ENCODE data around the gene TRPT1.
"Not testable (repeated sequence)": the region's sequence is repeated elsewhere in the genome, so short reads cannot be mapped to it uniquely, and the experiment has no call there.

Gene TRPT1

GRCh38 chr11:64258356-64258755, 32.4 kb upstream of the TRPT1 start:
- no peak for DNase-seq

- no peak for DNase-seq
These were observed 30.3 kb upstream of the TRPT1 start for GRCh38 chr11:64256300-64256699.

- DNase-seq, result no peak
These were observed 29.4 kb upstream of the TRPT1 start for GRCh38 chr11:64255135-64256128.

GRCh38 chr11:64254326-64254725, 28.3 kb upstream of the TRPT1 start:
- no peak for DNase-seq

DNA sequence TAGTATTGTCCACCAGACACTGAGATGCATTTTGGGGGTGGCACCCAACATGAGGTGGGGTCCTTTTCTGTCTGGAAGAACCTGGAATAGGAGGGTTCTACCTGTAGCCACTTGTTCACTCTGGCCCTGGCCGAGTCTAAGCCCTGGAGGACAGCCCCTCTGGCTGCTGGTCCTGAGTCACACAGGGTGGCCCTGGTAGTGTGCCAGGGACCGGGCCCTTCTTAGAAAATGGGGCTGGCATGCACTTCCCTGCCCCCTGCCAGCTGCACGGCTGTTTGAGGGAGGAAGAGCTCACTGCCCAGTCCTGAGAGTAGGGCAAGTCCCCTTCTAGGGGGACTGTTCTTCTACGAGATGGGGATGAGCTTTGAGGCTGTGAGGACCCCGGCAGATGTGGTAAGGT, 27.5 kb upstream of the TRPT1 start:
- peak in 9 of 14 donors; percentile 28 to 80 (median 53) for DNase-seq

DNA sequence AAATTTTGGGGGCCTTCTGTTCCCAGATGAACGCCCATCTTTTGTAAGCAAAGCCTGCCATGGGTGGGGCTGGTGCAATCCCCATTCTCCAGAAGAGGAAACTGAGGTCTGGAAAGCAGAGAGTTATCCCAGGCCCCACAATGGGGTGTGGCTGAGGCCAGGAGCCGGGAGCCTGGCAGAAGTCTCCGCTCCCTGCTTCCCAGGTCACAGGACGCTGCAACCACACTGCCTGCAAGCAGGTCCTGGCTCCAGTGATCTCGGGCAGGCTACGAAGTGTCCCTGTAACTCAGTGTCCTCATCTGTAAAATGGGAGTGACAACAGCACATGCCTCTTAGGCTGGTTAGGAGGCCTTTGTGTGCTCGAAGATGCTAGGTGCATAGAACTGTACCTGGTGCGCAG, 27.1 kb upstream of the TRPT1 start:
- DNase-seq, result no peak

DNA sequence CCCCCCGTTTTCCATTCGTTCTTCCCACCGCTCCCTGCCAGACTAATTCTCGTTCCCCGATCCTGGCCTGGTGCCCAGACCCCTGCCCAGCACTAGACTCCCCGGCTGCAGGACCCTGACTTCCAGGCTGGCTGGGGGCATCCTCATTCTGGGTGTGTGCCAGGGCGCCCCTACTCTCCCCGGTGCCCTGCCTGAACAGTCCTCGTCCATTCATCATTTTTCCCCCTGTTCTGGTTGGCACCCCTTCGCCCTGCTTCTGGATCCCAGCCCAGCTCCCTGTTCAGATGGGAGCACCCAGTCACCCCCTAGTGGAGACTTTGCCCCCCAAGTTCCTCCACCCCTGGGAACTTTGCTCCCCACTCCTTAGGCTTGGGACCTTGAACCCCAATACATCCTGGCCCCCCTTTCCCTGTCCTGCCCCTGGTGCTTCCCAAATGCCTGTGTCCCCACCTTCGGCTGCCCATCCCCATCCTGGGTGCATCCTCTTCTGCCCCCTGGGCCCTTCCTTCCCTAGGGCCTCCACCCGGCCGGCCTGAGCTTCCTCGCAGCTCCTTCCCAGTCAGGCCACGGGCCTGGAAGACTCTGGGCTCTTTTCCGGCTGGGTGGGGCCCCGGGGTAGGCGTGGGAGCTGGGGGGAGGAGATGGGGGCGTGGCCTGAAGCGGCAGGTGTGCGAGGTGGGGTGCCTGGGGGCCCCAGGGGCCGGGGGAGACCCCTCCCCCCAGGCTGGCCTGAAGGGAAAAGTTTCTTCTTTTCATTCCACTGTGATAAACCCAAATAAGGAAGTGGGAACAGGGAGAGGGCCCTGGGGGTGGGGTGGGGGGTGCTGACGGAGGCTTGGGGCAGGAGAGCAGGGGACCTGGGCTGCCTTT, 26.3 kb upstream of the TRPT1 start:
- DNase-seq, result no peak

GRCh38 chr11:64251753-64252002, 25.7 kb upstream of the TRPT1 start:
- no peak for DNase-seq

GRCh38 chr11:64251016-64251752, 25.2 kb upstream of the TRPT1 start, which contains the start of gene PLCB3:
PLCB3 (plus strand) TSS chr11:64251530; CDS start chr11:64251650, 120 bp downstream.
- peak in 8 of 14 donors; percentile 19 to 80 (median 43) for DNase-seq

GRCh38 chr11:64250415-64251015, 24.5 kb upstream of the TRPT1 start:
- DNase-seq, result no peak

- no peak for DNase-seq
These were observed 23.8 kb upstream of the TRPT1 start for GRCh38 chr11:64249563-64250414.

DNA sequence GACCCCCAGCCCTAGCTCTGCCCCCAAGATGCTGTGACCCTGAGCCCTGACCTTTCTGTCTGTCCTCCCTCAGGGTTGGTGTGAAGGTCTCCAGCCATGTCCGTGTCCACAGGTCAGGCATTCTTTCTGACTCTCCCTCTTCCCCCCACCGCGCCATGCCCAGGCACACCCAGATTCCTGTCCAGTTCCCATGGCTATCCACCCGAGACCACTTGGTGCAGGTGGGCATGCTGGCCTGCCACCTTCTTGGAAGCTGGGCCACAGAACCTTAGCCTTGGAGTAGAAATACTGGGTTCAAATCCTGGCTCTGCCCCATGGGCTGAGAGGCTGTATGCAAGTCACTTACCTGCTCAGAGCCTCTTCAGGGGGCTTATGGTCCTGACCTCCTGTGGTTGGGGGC, 23.1 kb upstream of the TRPT1 start:
- DNase-seq, result no peak

GRCh38 chr11:64248578-64248977, 22.6 kb upstream of the TRPT1 start:
- no peak for DNase-seq

DNA sequence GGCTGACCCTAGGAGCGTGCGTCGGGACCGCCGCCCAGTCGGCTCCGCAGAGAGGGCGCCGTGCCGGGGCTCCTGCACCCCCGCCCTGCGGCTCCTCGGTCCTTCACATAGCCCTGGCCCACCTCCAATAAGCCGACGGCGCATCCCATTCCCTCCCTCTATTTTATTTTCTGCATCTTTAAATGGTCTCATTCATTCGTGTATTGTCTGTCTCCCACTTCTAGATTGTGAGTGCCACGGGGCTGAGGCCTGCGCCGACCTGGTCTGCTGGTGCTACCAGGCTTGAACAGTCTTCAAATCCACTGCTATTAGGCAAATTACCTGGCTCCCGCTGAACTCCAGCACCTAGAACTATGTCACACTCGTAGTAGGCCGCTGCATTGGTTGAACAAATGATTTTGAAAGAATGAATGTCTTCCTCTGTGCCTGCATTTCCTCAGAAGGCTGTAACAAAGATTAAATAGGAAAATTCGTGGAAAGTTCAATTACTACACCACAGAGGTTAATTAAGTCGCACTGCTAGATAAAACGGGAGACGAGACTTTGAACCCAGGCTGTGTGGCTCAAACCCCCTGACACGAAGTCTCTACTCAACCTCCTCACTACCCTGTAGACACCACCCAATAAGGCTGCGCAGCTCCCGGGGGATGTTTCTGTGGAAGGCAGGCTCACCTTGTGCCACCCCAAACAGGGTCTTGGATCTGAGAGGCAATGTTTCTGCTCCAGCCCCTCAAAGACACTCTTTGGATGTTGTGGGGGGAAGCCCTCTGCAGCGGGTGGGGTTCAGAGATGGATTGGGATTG, 21.9 kb upstream of the TRPT1 start:
- peak in 2 of 14 donors; percentile 53 to 57 for DNase-seq

GRCh38 chr11:64246871-64247728, 21.1 kb upstream of the TRPT1 start, which contains the start of gene PPP1R14B:
PPP1R14B (minus strand) TSS chr11:64246943; CDS start chr11:64246673, 270 bp downstream.
- DNase-seq, result peak in 13 of 14 donors; percentile 67 to 89 (median 73)

DNA sequence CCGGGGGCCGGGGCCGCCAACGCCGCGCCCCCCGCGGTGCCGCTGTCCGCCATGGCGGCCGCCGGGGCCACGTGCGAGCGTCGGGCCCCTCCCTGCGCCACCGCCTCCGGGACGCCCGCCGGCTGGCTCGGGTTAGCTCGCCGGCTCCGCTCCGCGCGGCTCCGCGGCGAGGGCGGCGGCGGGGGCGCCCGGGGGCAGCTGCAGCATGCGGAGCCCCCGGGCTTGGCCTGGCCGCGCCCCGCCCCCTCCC, 20.6 kb upstream of the TRPT1 start:
- DNase-seq, result not testable (repeated sequence)

DNA sequence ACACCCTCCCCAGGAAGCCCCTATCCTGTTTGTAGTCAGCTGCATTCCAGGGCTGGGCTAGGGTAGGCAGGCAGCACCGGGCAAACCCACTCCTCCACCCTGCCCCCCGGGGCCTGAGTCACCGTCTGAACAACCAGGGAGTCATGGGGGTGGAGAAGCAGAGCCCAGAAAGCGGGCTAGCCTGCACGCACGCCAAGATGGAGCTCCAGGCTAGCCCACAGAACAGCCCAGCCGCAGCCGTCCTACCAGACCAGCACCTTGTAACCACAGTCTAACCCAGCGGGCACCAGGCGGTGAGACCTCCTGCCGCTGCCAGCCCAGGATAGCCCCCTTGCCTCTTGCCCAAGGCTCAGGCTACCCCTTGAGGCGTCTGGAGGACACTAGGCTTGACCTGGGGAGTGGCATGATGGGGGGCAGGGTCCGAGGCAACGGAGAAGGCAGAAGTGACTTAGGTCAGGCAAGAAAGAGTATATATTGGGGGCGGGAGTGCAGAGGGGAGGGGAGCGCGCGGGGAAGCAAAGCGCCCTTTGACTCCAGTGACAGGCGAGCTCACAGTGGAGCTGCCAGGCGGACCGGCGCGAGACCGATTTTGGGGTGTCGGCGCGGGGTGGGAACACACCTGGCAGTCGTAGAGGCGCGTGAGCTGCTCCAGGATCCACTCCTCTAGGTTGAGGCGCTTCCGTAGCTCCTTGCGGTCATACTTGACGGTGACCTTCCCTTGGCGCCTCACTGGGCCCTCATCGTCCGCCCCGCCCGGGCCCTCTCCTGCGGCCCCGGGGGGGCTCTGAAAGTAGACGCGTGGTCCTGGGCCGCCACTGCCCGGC, 20.0 kb upstream of the TRPT1 start:
- DNase-seq, result peak in 8 of 14 donors; percentile 16 to 78 (median 40)

GRCh38 chr11:64245401-64245796, 19.4 kb upstream of the TRPT1 start:
- peak in 1 of 14 donors; percentile 42 for DNase-seq

GRCh38 chr11:64244966-64245365, 19.0 kb upstream of the TRPT1 start:
- no peak for DNase-seq

Data from C1 segment of cervical spinal cord (tissue), 14 donors.